ENCODE measurements around the gene MC3R. TPM values are rescaled to one million over a fixed set of nuclear protein-coding genes. Genes with fewer than 3 reads are reported as not detected.
"Not testable (repeated sequence)": the region's sequence is repeated elsewhere in the genome, so short reads cannot be mapped to it uniquely, and the experiment has no call there.

Gene MC3R
- total RNA-seq, 1 donor from 2014 or later, result not detected

DNA sequence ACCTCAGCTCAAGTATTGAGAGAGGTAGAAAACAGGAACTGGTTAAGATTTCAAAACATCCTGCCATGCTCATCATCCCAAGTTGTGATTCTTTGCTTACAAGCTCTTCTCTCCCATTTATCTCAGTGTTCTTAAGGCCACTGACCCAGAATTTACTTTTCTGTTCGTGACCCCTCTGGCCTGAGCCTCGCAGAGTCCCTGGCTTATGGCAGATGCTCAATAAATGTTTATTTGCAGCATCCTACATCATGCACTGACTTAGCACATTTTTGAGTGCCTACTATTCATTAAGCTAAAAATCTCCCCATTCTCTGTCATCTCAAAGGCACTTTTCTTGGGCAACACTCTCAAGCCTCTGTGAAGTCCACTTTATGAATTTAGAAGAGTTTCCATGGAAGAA lies 33.4 kb upstream of the MC3R start:
- Histone ChIP-seq H3K27me3 (ENCODE audit: control insufficient read depth in 3 of 3, insufficient read depth in 3 of 3, low read length in 3 of 3) (no peaks in the 10 kb centered on the region), H3K27ac (ENCODE audit: low read depth, low read length) (no peak overlapping the region), H3K36me3 (ENCODE audit: control insufficient read depth in 3 of 3, insufficient read depth in 3 of 3, low read length in 3 of 3) (no peaks in the 10 kb centered on the region), H3K9ac (ENCODE audit: low read depth in 1 of 3, low read length in 3 of 3) (no peak overlapping the region), H3K9me3 (ENCODE audit: control insufficient read depth in 3 of 3, low read length in 3 of 3) (no peaks in the 10 kb centered on the region), H3K4me1 (ENCODE audit: control insufficient read depth in 3 of 3, insufficient read depth in 3 of 3, low read length in 3 of 3) (no peaks in the 10 kb centered on the region), H3K4me3 (ENCODE audit: low read length in 3 of 3) (no peak overlapping the region)

DNA sequence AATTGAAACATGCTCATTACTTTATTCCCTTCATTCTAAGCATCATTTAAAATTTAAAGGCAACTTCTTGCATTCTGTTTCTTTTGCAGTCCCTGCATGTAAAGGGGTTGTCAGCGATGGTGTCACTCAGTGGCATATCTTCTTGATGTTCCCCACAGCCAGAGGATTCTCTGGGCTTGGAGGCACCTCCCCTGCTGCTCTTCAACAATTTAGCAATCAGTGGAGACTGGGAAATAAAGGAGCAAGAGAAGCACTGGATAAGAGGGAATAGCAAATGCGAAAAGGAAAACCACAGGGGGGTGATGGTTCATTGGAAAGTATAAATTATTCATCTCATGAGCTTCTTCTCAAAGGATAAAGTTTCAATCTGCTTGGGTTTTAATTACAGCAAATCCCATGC lies 30.7 kb upstream of the MC3R start:
- no peak overlapping the region for H3K9ac ChIP-seq (ENCODE audit: low read depth in 1 of 3, low read length in 3 of 3)
- H3K9me3 ChIP-seq (ENCODE audit: control insufficient read depth in 3 of 3, low read length in 3 of 3), result no peaks in the 10 kb centered on the region
- no peaks in the 10 kb centered on the region for H3K4me1 ChIP-seq (ENCODE audit: control insufficient read depth in 3 of 3, insufficient read depth in 3 of 3, low read length in 3 of 3)
- H3K36me3 ChIP-seq (ENCODE audit: control insufficient read depth in 3 of 3, insufficient read depth in 3 of 3, low read length in 3 of 3), result no peaks in the 10 kb centered on the region
- no peak overlapping the region for H3K27ac ChIP-seq (ENCODE audit: low read depth, low read length)
- no peaks in the 10 kb centered on the region for H3K27me3 ChIP-seq (ENCODE audit: control insufficient read depth in 3 of 3, insufficient read depth in 3 of 3, low read length in 3 of 3)
- no peak overlapping the region for H3K4me3 ChIP-seq (ENCODE audit: low read length in 3 of 3)

DNA sequence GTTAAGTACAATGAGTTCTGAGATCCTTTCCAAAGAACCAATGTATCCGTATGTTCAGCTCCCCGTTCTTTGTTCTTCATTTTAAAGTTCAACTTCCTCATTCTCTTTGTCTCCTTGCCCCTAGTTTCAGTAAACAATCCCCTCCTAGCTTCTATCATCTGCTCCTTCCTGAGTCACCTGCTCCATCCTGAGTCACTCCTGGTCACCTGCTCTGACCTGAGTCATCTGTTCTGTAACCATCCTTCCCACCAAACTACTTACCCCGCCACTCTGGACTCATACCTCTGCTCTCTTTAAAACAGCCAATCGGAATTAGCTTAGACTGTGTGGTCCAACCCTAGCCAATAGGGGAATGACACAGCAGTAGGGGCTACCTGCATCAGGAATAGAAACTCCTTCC lies 27.3 kb upstream of the MC3R start:
- not testable (repeated sequence) for H3K4me3 ChIP-seq (ENCODE audit: low read length in 3 of 3); H3K9me3 ChIP-seq (ENCODE audit: control insufficient read depth in 3 of 3, low read length in 3 of 3); H3K4me1 ChIP-seq (ENCODE audit: control insufficient read depth in 3 of 3, insufficient read depth in 3 of 3, low read length in 3 of 3); H3K27ac ChIP-seq (ENCODE audit: low read depth, low read length); H3K27me3 ChIP-seq (ENCODE audit: control insufficient read depth in 3 of 3, insufficient read depth in 3 of 3, low read length in 3 of 3); H3K9ac ChIP-seq (ENCODE audit: low read depth in 1 of 3, low read length in 3 of 3); H3K36me3 ChIP-seq (ENCODE audit: control insufficient read depth in 3 of 3, insufficient read depth in 3 of 3, low read length in 3 of 3)

DNA sequence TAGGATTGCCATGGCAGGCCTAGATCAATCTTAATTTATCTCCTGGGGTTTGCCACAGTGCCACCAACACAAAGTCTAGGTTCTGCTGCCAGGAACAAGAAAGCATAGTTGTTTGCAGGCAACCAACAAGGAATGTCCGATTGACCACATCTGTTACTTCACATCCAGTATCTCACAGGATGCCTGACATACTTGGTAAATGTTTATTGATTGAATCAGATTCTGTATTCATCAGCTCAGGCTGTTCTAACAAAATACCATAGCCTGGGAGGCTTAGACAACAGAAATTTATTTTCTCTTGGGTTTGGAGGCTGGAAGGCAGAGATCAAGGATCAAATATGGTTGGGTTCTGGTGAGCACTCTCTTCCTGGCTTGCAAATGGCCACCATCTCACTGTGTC lies 26.3 kb upstream of the MC3R start:
- Histone ChIP-seq H3K36me3 (ENCODE audit: control insufficient read depth in 3 of 3, insufficient read depth in 3 of 3, low read length in 3 of 3) (no peaks in the 10 kb centered on the region), H3K4me1 (ENCODE audit: control insufficient read depth in 3 of 3, insufficient read depth in 3 of 3, low read length in 3 of 3) (no peaks in the 10 kb centered on the region), H3K27ac (ENCODE audit: low read depth, low read length) (no peak overlapping the region), H3K9ac (ENCODE audit: low read depth in 1 of 3, low read length in 3 of 3) (no peak overlapping the region), H3K27me3 (ENCODE audit: control insufficient read depth in 3 of 3, insufficient read depth in 3 of 3, low read length in 3 of 3) (no peaks in the 10 kb centered on the region), H3K4me3 (ENCODE audit: low read length in 3 of 3) (no peak overlapping the region), H3K9me3 (ENCODE audit: control insufficient read depth in 3 of 3, low read length in 3 of 3) (peaks cover 0 to 2% (median 0%) of the 10 kb centered on the region in 3 donors)

DNA sequence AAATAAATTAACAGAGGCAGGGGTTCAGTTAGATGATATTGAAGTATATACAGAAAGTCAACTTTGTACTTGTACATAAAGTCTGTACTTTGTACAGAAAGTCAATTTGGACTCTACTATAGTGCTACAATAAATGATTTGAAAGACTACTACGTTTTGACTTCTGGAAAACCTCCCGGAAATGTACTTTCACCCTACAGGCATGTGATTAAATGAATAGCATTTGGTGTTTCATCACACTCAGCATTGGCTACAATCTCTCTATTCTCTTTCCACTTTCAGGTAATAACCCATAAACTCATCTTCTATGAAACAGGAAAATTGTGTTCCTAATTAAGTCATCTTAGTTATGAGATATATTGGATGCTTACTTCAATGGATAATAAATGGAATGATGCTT lies 25.6 kb upstream of the MC3R start:
- no peak overlapping the region for H3K27ac ChIP-seq (ENCODE audit: low read depth, low read length)
- H3K27me3 ChIP-seq (ENCODE audit: control insufficient read depth in 3 of 3, insufficient read depth in 3 of 3, low read length in 3 of 3), result no peaks in the 10 kb centered on the region

DNA sequence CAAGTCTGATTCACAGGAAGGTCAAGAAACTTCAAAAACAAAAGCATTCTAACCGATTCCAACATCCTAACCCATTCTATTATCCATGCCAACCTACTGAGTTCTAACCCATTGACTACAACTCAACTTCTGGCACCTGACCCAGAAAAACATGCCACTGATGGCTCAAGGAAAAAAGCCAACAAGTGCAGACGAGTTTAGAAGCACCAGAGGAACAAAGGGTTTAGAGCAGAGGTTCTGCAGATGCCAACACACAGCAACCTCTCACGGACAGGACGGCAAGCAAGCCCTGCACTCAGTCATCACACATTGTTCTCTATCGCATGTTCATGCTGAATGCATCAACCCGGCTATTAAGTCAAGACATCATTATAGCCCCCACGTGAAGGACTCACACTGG lies 25.2 kb upstream of the MC3R start:
- H3K9ac ChIP-seq (ENCODE audit: low read depth in 1 of 3, low read length in 3 of 3), result no peak overlapping the region
- H3K36me3 ChIP-seq (ENCODE audit: control insufficient read depth in 3 of 3, insufficient read depth in 3 of 3, low read length in 3 of 3), result no peaks in the 10 kb centered on the region
- no peaks in the 10 kb centered on the region for H3K4me1 ChIP-seq (ENCODE audit: control insufficient read depth in 3 of 3, insufficient read depth in 3 of 3, low read length in 3 of 3)
- H3K27ac ChIP-seq (ENCODE audit: low read depth, low read length), result no peak overlapping the region
- no peaks in the 10 kb centered on the region for H3K27me3 ChIP-seq (ENCODE audit: control insufficient read depth in 3 of 3, insufficient read depth in 3 of 3, low read length in 3 of 3)
- H3K9me3 ChIP-seq (ENCODE audit: control insufficient read depth in 3 of 3, low read length in 3 of 3), result peaks cover 0 to 2% (median 0%) of the 10 kb centered on the region in 3 donors
- no peak overlapping the region for H3K4me3 ChIP-seq (ENCODE audit: low read length in 3 of 3)

More for the DNA sequence above, 25.6 kb upstream of the MC3R start:
- no peak overlapping the region for H3K4me3 ChIP-seq (ENCODE audit: low read length in 3 of 3)
- H3K9ac ChIP-seq (ENCODE audit: low read depth in 1 of 3, low read length in 3 of 3), result no peak overlapping the region
- H3K4me1 ChIP-seq (ENCODE audit: control insufficient read depth in 3 of 3, insufficient read depth in 3 of 3, low read length in 3 of 3), result no peaks in the 10 kb centered on the region
- no peaks in the 10 kb centered on the region for H3K36me3 ChIP-seq (ENCODE audit: control insufficient read depth in 3 of 3, insufficient read depth in 3 of 3, low read length in 3 of 3)
- peaks cover 0 to 2% (median 0%) of the 10 kb centered on the region in 3 donors for H3K9me3 ChIP-seq (ENCODE audit: control insufficient read depth in 3 of 3, low read length in 3 of 3)

DNA sequence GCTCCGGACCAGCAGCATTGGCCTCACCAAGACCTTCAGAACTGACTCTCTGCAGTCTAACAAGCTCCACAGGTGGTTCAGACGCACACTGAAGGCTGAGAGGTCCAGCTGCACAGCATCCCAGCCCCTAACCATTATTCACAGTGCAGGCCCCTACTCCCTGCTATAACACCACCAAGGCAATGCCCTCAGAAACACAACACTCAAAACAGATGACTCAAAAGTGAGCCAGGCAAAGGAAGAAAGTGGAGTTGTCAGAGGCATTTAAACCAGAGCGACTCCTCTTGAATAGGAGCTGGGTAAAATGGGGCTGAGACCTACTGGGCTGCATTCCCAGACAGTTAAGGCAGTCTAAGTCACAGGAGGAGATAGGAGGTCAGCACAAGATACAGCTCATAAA lies 20.5 kb upstream of the MC3R start:
- Histone ChIP-seq H3K4me3 (ENCODE audit: low read length in 3 of 3) (no peak overlapping the region), H3K27me3 (ENCODE audit: control insufficient read depth in 3 of 3, insufficient read depth in 3 of 3, low read length in 3 of 3) (no peaks in the 10 kb centered on the region), H3K36me3 (ENCODE audit: control insufficient read depth in 3 of 3, insufficient read depth in 3 of 3, low read length in 3 of 3) (no peaks in the 10 kb centered on the region), H3K4me1 (ENCODE audit: control insufficient read depth in 3 of 3, insufficient read depth in 3 of 3, low read length in 3 of 3) (no peaks in the 10 kb centered on the region), H3K27ac (ENCODE audit: low read depth, low read length) (no peak overlapping the region), H3K9ac (ENCODE audit: low read depth in 1 of 3, low read length in 3 of 3) (no peak overlapping the region), H3K9me3 (ENCODE audit: control insufficient read depth in 3 of 3, low read length in 3 of 3) (peaks cover 0 to 4% (median 0%) of the 10 kb centered on the region in 3 donors)

DNA sequence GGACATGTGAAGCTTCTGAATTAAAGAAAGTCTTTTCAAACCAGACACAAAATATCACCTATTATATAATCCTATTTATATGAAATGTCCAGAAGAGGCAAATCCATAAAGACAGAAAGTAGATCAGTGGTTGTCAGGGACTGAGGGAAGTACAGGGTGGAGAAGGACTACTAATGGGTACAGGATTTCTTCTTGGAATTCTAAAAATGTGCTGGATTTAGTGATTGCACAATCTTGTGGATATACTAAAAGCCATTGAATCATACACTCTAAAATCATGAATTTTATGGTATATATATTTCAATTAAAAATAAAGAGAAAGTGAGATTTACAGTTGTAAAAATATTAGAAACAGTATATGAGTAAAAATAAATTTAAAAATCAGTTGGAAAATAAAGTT lies 18.7 kb upstream of the MC3R start:
- Histone ChIP-seq H3K4me1 (ENCODE audit: control insufficient read depth in 3 of 3, insufficient read depth in 3 of 3, low read length in 3 of 3) (no peaks in the 10 kb centered on the region), H3K27ac (ENCODE audit: low read depth, low read length) (no peak overlapping the region), H3K36me3 (ENCODE audit: control insufficient read depth in 3 of 3, insufficient read depth in 3 of 3, low read length in 3 of 3) (no peaks in the 10 kb centered on the region), H3K27me3 (ENCODE audit: control insufficient read depth in 3 of 3, insufficient read depth in 3 of 3, low read length in 3 of 3) (no peaks in the 10 kb centered on the region), H3K4me3 (ENCODE audit: low read length in 3 of 3) (no peak overlapping the region), H3K9me3 (ENCODE audit: control insufficient read depth in 3 of 3, low read length in 3 of 3) (peaks cover 4 to 7% (median 4%) of the 10 kb centered on the region in 3 donors), H3K9ac (ENCODE audit: low read depth in 1 of 3, low read length in 3 of 3) (no peak overlapping the region)

DNA sequence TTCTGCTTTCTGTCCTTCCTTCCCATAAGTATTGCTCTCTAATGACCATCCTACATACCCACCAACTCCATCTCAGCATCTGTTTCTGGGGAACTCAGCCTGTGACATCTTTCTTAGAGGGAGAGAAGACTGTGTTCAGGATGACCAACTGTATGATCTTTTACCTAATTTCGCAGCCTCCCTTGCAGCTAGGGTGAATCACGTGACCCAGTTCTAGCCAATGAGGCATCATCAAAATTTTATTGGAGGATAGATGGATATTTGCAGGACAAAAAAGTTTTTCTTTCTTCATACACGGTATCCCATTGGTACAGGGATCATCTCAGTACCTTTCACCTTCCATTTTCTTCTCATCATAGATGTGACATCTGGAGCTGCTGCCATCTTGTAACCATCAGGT lies 14.4 kb upstream of the MC3R start:
- peaks cover 0 to 2% (median 0%) of the 10 kb centered on the region in 3 donors for H3K27me3 ChIP-seq (ENCODE audit: control insufficient read depth in 3 of 3, insufficient read depth in 3 of 3, low read length in 3 of 3)
- H3K9ac ChIP-seq (ENCODE audit: low read depth in 1 of 3, low read length in 3 of 3), result no peak overlapping the region
- no peak overlapping the region for H3K4me3 ChIP-seq (ENCODE audit: low read length in 3 of 3)
- H3K4me1 ChIP-seq (ENCODE audit: control insufficient read depth in 3 of 3, insufficient read depth in 3 of 3, low read length in 3 of 3), result no peaks in the 10 kb centered on the region
- no peak overlapping the region for H3K27ac ChIP-seq (ENCODE audit: low read depth, low read length)
- peaks cover 4 to 7% (median 4%) of the 10 kb centered on the region in 3 donors for H3K9me3 ChIP-seq (ENCODE audit: control insufficient read depth in 3 of 3, low read length in 3 of 3)
- H3K36me3 ChIP-seq (ENCODE audit: control insufficient read depth in 3 of 3, insufficient read depth in 3 of 3, low read length in 3 of 3), result no peaks in the 10 kb centered on the region

DNA sequence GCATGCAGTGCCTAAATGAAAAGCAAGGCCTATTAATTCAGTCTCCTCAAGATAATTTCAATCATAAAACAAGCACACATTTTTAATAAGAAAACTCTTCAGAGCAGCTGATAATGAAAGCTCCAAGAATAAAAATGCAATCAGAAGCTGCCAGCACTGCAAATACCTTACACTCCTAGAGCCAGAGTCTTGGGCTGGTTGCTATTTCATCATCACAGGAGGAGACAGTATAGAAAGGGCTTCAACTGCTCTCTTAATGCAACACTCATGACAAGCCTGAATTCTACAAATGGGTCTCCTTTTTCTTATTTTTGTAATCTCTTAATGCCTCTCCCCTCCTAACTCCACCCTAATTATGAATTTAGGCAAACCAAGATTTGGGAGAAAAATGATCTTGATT lies 11.2 kb upstream of the MC3R start:
- no peak overlapping the region for H3K4me3 ChIP-seq (ENCODE audit: low read length in 3 of 3)
- H3K4me1 ChIP-seq (ENCODE audit: control insufficient read depth in 3 of 3, insufficient read depth in 3 of 3, low read length in 3 of 3), result no peaks in the 10 kb centered on the region
- H3K36me3 ChIP-seq (ENCODE audit: control insufficient read depth in 3 of 3, insufficient read depth in 3 of 3, low read length in 3 of 3), result no peaks in the 10 kb centered on the region
- H3K9me3 ChIP-seq (ENCODE audit: control insufficient read depth in 3 of 3, low read length in 3 of 3), result peaks cover 2 to 7% (median 4%) of the 10 kb centered on the region in 3 donors
- H3K27me3 ChIP-seq (ENCODE audit: control insufficient read depth in 3 of 3, insufficient read depth in 3 of 3, low read length in 3 of 3), result peaks cover 0 to 2% (median 0%) of the 10 kb centered on the region in 3 donors
- H3K9ac ChIP-seq (ENCODE audit: low read depth in 1 of 3, low read length in 3 of 3), result no peak overlapping the region
- no peak overlapping the region for H3K27ac ChIP-seq (ENCODE audit: low read depth, low read length)

DNA sequence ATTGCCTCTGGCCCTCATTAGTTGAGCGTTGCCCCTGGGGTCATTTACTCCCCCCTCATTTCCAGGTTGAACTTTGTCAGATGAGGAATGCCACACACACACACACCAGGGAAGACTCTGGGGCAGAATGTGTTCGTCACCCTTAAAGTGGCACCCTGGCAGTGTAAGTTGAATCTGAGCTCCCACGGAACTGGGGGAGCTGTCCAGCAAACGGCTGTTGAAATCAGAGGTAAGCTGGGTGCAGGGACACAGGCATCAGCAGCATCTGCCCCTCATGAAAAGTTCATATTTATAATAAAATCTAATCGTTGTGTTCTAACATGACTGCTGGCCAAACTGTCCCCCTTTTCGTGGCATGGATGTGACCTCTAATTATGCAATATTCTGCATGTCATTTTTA lies 4.3 kb upstream of the MC3R start:
- Histone ChIP-seq H3K27me3 (ENCODE audit: control insufficient read depth in 3 of 3, insufficient read depth in 3 of 3, low read length in 3 of 3) (peaks cover 3 to 13% (median 5%) of the 10 kb centered on the region in 3 donors), H3K9ac (ENCODE audit: low read depth in 1 of 3, low read length in 3 of 3) (no peak overlapping the region), H3K27ac (ENCODE audit: low read depth, low read length) (no peak overlapping the region)

More for the DNA sequence above, 4.3 kb upstream of the MC3R start:
- Histone ChIP-seq H3K36me3 (ENCODE audit: control insufficient read depth in 3 of 3, insufficient read depth in 3 of 3, low read length in 3 of 3) (no peaks in the 10 kb centered on the region), H3K4me1 (ENCODE audit: control insufficient read depth in 3 of 3, insufficient read depth in 3 of 3, low read length in 3 of 3) (no peaks in the 10 kb centered on the region), H3K4me3 (ENCODE audit: low read length in 3 of 3) (no peak overlapping the region), H3K9me3 (ENCODE audit: control insufficient read depth in 3 of 3, low read length in 3 of 3) (peaks cover 0 to 2% (median 0%) of the 10 kb centered on the region in 3 donors)

Measured in skeletal muscle tissue (tissue), 4 donors.